Liver (tissue), 9 donors: ENCODE data around the gene EFCC1. TPM values are rescaled to one million over a fixed set of nuclear protein-coding genes. Genes with fewer than 3 reads are reported as not detected.

ENCODE experiments used
- DNase-seq: peaks from one replicate; pipeline ENCODE4 v3.0.0-alpha.2; 2017; ENCODE audit warnings: low spot score
- H3K27ac ChIP-seq, 2 donors: one replicate each; pipeline ENCODE4 v1.7.0; 2013; ENCODE audit warnings: inconsistent platforms in 2 of 2, low read length in 2 of 2, control low read depth in 1 of 2, low read depth in 1 of 2, mild to moderate bottlenecking in 1 of 2
- H3K27me3 ChIP-seq, 4 donors: one replicate each; pipeline versions ENCODE4 v1.6.1 to v1.7.0; 2013; ENCODE audit warnings: low read length in 3 of 4, inconsistent platforms in 1 of 4, mild to moderate bottlenecking in 1 of 4, moderate library complexity in 1 of 4; ENCODE audit not compliant: control insufficient read depth in 4 of 4, insufficient read depth in 4 of 4
- H3K36me3 ChIP-seq, 4 donors: one replicate each; pipeline versions ENCODE4 v1.6.1 to v1.7.0; 2013; ENCODE audit warnings: low read length in 3 of 4, mild to moderate bottlenecking in 3 of 4, low read depth in 1 of 4, moderate library complexity in 1 of 4; ENCODE audit not compliant: control insufficient read depth in 4 of 4, insufficient read depth in 3 of 4
- H3K4me1 ChIP-seq, 4 donors: one replicate each; pipeline versions ENCODE4 v1.6.1 to v1.7.0; 2013; ENCODE audit warnings: low read length in 3 of 4, mild to moderate bottlenecking in 3 of 4, moderate library complexity in 1 of 4; ENCODE audit not compliant: control insufficient read depth in 4 of 4, insufficient read depth in 4 of 4
- H3K4me3 ChIP-seq, 3 donors: one replicate each; pipeline versions ENCODE4 v1.6.1 to v1.7.0; 2013; ENCODE audit warnings: low read length in 3 of 3, control low read depth in 1 of 3, low read depth in 1 of 3, mild to moderate bottlenecking in 1 of 3
- H3K9ac ChIP-seq, 2 donors: one replicate each; pipeline ENCODE4 v1.7.0; 2013; ENCODE audit warnings: low read length in 2 of 2, mild to moderate bottlenecking in 2 of 2, moderate library complexity in 2 of 2, control low read depth in 1 of 2, low read depth in 1 of 2
- H3K9me3 ChIP-seq, 4 donors: one replicate each; pipeline versions ENCODE4 v1.6.1 to v1.7.0; 2013; ENCODE audit warnings: low read length in 3 of 4; ENCODE audit not compliant: control insufficient read depth in 4 of 4
- ATF3 ChIP-seq: IDR thresholded peaks from 2 replicates; pipeline ENCODE4 v1.6.1; 2016; ENCODE audit warnings: antibody characterized with exemption
- CTCF ChIP-seq: fragments of 150-350 bp; IDR thresholded peaks from 2 replicates; pipeline ENCODE4 v1.5.1; 2017; ENCODE audit warnings: improper control_type of control experiment, low read depth, low read length; ENCODE audit not compliant: missing input control
- EGR1 ChIP-seq, 2 donors: IDR thresholded peaks; 2 replicates each; pipeline ENCODE4 v1.6.1; 2016 to 2018; ENCODE audit warnings: antibody characterized with exemption in 2 of 2, low read depth in 2 of 2
- FOXA1 ChIP-seq: IDR thresholded peaks from 2 replicates; pipeline ENCODE4 v1.6.1; 2016; ENCODE audit warnings: antibody characterized with exemption
- FOXA2 ChIP-seq: IDR thresholded peaks from 2 replicates; pipeline ENCODE4 v1.6.1; 2016; ENCODE audit warnings: antibody characterized with exemption
- GABPA ChIP-seq, 2 donors: IDR thresholded peaks in 1 of 2; conservative IDR thresholded peaks in 1 of 2; 2 replicates each; pipeline ENCODE4 v1.6.1; 2016; ENCODE audit warnings: antibody characterized with exemption in 2 of 2, mild to moderate bottlenecking in 1 of 2, moderate library complexity in 1 of 2
- HNF4A ChIP-seq, 2 donors: conservative IDR thresholded peaks; 2 replicates each; pipeline ENCODE4 v1.6.1; 2016; ENCODE audit warnings: antibody characterized with exemption in 2 of 2, mild to moderate bottlenecking in 2 of 2
- HNF4G ChIP-seq: IDR thresholded peaks from 2 replicates; pipeline ENCODE4 v1.6.1; 2016; ENCODE audit warnings: antibody characterized with exemption
- JUND ChIP-seq, 2 donors: IDR thresholded peaks; 2 replicates each; pipeline ENCODE4 v1.6.1; 2016; ENCODE audit warnings: antibody characterized with exemption in 2 of 2
- MAX ChIP-seq: IDR thresholded peaks from 2 replicates; pipeline ENCODE4 v1.6.1; 2016; ENCODE audit warnings: antibody characterized with exemption
- NR2F2 ChIP-seq: IDR thresholded peaks from 2 replicates; pipeline ENCODE4 v1.6.1; 2016; ENCODE audit warnings: antibody characterized with exemption
- RAD21 ChIP-seq, 2 donors: IDR thresholded peaks; 2 replicates each; pipeline ENCODE4 v1.6.1; 2016; ENCODE audit warnings: antibody characterized with exemption in 2 of 2, mild to moderate bottlenecking in 2 of 2
- REST ChIP-seq: IDR thresholded peaks from 2 replicates; pipeline ENCODE4 v1.6.1; 2016; ENCODE audit warnings: antibody characterized with exemption, mild to moderate bottlenecking
- RXRA ChIP-seq, 2 donors: IDR thresholded peaks; 2 replicates each; pipeline ENCODE4 v1.6.1; 2017 to 2018; ENCODE audit warnings: antibody characterized with exemption in 2 of 2, mild to moderate bottlenecking in 1 of 2
- SP1 ChIP-seq: IDR thresholded peaks from 2 replicates; pipeline ENCODE4 v1.6.1; 2018; ENCODE audit warnings: antibody characterized with exemption, mild to moderate bottlenecking
- TAF1 ChIP-seq: conservative IDR thresholded peaks from 2 replicates; pipeline ENCODE4 v1.6.1; 2016; ENCODE audit warnings: antibody characterized with exemption, mild to moderate bottlenecking
- YY1 ChIP-seq: IDR thresholded peaks from 2 replicates; pipeline ENCODE4 v1.6.1; 2016; ENCODE audit warnings: antibody characterized with exemption, mild to moderate bottlenecking
- ZBTB33 ChIP-seq: IDR thresholded peaks from 2 replicates; pipeline ENCODE4 v1.6.1; 2016; ENCODE audit warnings: antibody characterized with exemption
- WGBS: extraction: QIAGEN DNeasy Blood & Tissue Kit; methylation state at CpG from one replicate; pipeline ENCODE4 v1.1.7; 2013; 5-methylcytosine and 5-hydroxymethylcytosine counted together
- polyA plus RNA-seq, 2 donors: library from polyadenylated mRNA; stranded (reverse) in 1 of 2; unstranded in 1 of 2; fragments of 200-250 nt in 1 of 2; fragments of >200 nt in 1 of 2; fragmentation: Nextera tagmentation in 1 of 2; extraction: Ambion mirVana in 1 of 2; gene quantifications; one replicate each; pipeline versions ENCODE4 v1.2.1 to v1.2.3, GENCODE V29; 2013 to 2015
- total RNA-seq, 2 donors: library from RNA; depleted of rRNA; stranded (reverse); fragments of >200 nt; gene quantifications; one replicate each; pipeline ENCODE4 v1.2.3, GENCODE V29; 2014
- donor health status: healthy.
- donor health status: healthy.
- donor health status: healthy.
- donor health status: healthy.
- donor health status: healthy.

Gene EFCC1
- total and polyA plus RNA-seq, 4 donors: 0.08 to 1.0 (median 0.24) TPM

- no peaks in the 10 kb centered on the region for H3K27me3 ChIP-seq
These were observed 25.8 kb upstream of the EFCC1 start for GRCh38 chr3:128975276-128975675.

More at GRCh38 chr3:128975276-128975675, 25.8 kb upstream of the EFCC1 start:
- H3K27ac ChIP-seq: no peak overlapping the region
- DNase-seq: no peak
- H3K9me3 ChIP-seq: no peaks in the 10 kb centered on the region
- no peaks in the 10 kb centered on the region for H3K4me1 ChIP-seq
- no peak for TF ChIP-seq ZBTB33
- TF ChIP-seq CTCF: no peak
- no peak for TF ChIP-seq MAX
- no peak for TF ChIP-seq SP1
- TF ChIP-seq NR2F2: no peak
- no peak for TF ChIP-seq EGR1 (IDR thresholded peaks at IDR 0.05; ENCODE audit: low read depth in 2 of 2)
- no peak for TF ChIP-seq REST
- TF ChIP-seq RXRA (IDR thresholded peaks at IDR 0.05): no peak
- TF ChIP-seq GABPA (IDR thresholded peaks at IDR 0.05 in 1 of 2, conservative IDR thresholded peaks at IDR 0.05 in 1 of 2): no peak
- no peak for TF ChIP-seq TAF1
- TF ChIP-seq HNF4G: no peak
- no peak for TF ChIP-seq ATF3
- TF ChIP-seq HNF4A (conservative IDR thresholded peaks at IDR 0.05): no peak
- no peak for TF ChIP-seq FOXA2
- no peak for TF ChIP-seq RAD21 (IDR thresholded peaks at IDR 0.05)
- TF ChIP-seq FOXA1: no peak
- TF ChIP-seq YY1: no peak
- TF ChIP-seq JUND (IDR thresholded peaks at IDR 0.05): no peak
- no peaks in the 10 kb centered on the region for H3K36me3 ChIP-seq
- WGBS: 87% methylated on average over 1 of the region's 1 CpG
- no peak overlapping the region for H3K9ac ChIP-seq
- no peak overlapping the region for H3K4me3 ChIP-seq
